HUES64 (cell line): Measurements from ENCODE around the gene ELFN2. TPM values are rescaled to one million over a fixed set of nuclear protein-coding genes. Genes with fewer than 3 reads are reported as not detected.
"Not testable (repeated sequence)": the region's sequence is repeated elsewhere in the genome, so short reads cannot be mapped to it uniquely, and the experiment has no call there.

Experiments
- H3K27ac ChIP-seq: 2 replicates; pipeline ENCODE4 v1.7.0; 2013; ENCODE audit warnings: low read depth, low read length, inconsistent platforms
- H3K27me3 ChIP-seq: 2 replicates; pipeline ENCODE4 v1.6.1; 2013; ENCODE audit warnings: mild to moderate bottlenecking, low read length; ENCODE audit not compliant: insufficient read depth
- H3K36me3 ChIP-seq: 2 replicates; pipeline ENCODE4 v1.6.1; 2013; ENCODE audit warnings: mild to moderate bottlenecking, low read length; ENCODE audit not compliant: insufficient read depth
- H3K4me1 ChIP-seq: 2 replicates; pipeline ENCODE4 v1.6.1; 2013; ENCODE audit warnings: mild to moderate bottlenecking, low read length, moderate library complexity; ENCODE audit not compliant: insufficient read depth
- H3K4me3 ChIP-seq: 2 replicates; pipeline ENCODE4 v1.5.1; 2013; ENCODE audit warnings: mild to moderate bottlenecking, low read length, moderate library complexity
- H3K9ac ChIP-seq: 2 replicates; pipeline ENCODE4 v1.6.1; 2013; ENCODE audit warnings: mild to moderate bottlenecking, low read depth, low read length
- H3K9me3 ChIP-seq: 2 replicates; pipeline ENCODE4 v1.6.1; 2013; ENCODE audit warnings: low read depth, low read length; ENCODE audit not compliant: insufficient read depth
- WGBS: fragments of 150-250, 120-280 bp; methylation state at CpG from one replicate; pipeline ENCODE4 v1.1.7; 2013; ENCODE audit warnings: missing lambda C conversion rate; 5-methylcytosine and 5-hydroxymethylcytosine counted together
- polyA plus RNA-seq, 2 experiments: library from polyadenylated mRNA; stranded (reverse); fragments of 50-300 nt; gene quantifications; one replicate each; pipeline ENCODE4 v1.2.3, GENCODE V29; 2013

The ELFN2 gene, protein sequence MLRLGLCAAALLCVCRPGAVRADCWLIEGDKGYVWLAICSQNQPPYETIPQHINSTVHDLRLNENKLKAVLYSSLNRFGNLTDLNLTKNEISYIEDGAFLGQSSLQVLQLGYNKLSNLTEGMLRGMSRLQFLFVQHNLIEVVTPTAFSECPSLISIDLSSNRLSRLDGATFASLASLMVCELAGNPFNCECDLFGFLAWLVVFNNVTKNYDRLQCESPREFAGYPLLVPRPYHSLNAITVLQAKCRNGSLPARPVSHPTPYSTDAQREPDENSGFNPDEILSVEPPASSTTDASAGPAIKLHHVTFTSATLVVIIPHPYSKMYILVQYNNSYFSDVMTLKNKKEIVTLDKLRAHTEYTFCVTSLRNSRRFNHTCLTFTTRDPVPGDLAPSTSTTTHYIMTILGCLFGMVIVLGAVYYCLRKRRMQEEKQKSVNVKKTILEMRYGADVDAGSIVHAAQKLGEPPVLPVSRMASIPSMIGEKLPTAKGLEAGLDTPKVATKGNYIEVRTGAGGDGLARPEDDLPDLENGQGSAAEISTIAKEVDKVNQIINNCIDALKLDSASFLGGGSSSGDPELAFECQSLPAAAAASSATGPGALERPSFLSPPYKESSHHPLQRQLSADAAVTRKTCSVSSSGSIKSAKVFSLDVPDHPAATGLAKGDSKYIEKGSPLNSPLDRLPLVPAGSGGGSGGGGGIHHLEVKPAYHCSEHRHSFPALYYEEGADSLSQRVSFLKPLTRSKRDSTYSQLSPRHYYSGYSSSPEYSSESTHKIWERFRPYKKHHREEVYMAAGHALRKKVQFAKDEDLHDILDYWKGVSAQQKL
- 0.20 TPM for polyA plus RNA-seq (2013, experiment 1 of 2)
- polyA plus RNA-seq (2013, experiment 2 of 2) = 0.38 TPM

DNA sequence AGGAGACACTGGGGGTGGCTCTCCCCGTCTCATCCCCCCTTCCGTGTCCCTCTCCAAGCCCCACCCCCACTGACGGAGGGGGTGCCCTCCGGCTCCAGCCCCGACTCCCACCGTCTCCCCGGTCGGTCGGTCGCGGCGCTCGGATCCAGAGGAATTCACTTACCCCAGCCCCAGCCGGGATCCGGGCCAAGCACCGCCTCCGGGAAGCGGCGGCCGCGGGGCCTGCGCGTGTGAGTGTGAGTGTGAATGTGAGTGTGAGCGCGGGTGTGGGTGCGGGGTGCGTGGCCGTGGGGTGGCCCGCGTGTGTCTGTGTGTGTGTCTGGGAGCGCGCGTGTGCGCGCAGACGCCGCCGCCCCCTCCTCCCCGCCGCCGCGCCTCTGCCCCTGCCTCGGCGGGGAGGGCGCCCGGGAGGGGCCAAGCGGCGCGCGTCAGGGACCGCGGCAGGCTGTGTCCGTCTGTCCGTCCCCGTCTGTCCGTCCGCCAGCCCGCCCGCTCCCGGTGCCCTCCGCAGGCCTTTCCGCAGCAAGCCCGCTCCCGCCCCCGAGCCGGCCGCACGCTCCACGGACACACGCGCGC is at the start of gene ELFN2:
Gene ELFN2 (minus strand): TSS at position 345 of the 576 bp plus-strand sequence. CDS start 51,945 bp downstream, outside the sequence.
- Histone ChIP-seq H3K36me3 (no peaks in the 10 kb centered on the region), H3K4me3 (peak within 1 kb of the TSS; percentile 48), H3K4me1 (peaks cover 3% of the 10 kb centered on the region; the same call in 1 of the 2 replicates), H3K27me3 (peaks cover 57% of the 10 kb centered on the region), H3K27ac (no peak within 1 kb of the TSS), H3K9ac (no peak within 1 kb of the TSS), H3K9me3 (no peaks in the 10 kb centered on the region)
- 1% methylated on average over 72 of the region's 72 CpGs for WGBS

DNA sequence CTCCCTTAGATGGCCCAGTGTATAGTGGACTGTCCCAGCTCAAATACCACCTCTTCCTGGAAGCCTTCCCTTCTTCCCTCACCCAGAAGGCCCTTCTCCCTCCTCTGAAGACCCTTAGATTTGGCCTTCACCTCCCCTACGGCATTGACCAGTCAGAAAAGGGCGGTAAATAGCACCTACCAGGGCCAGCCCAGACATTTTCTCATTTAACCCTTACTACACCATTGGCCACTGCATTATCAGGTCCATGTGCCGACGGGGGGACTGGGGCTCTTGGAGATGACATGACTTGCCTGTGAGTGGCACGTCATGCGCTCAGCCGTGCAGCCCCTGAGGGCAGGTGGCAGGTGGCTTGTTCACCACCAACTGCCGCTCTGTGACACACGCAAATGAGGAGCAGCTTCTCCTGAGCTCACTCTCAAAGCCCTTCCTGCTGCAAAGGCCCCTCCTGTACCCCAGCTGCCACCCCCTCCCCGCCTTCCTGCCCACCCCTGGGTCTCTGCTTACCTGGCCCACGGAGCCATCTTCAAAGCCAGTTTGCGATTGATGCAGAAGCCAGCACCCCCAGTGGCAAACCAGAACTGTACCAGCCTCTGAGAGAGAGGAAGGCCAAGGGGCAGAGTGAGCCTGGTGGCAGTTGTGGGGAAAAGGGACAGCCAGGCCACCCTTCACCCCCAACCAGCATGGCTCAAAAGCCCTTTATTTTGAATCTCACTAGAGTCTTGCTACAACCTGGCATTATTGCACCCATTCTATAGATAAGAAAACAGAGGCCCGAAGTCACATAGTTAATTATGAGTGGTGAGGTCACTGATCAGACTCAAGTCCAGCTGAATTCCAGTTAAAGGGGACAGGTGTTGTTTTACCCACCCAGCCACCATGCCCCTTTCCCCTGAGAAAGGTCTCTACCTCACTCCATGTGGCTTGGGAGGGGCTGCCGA is 49.4 kb upstream of the ELFN2 start:
- WGBS = 81% methylated on average over 14 of the region's 14 CpGs
- no peaks in the 10 kb centered on the region for H3K9me3 ChIP-seq
- no peaks in the 10 kb centered on the region for H3K4me1 ChIP-seq
- H3K9ac ChIP-seq = no peak overlapping the region
- H3K36me3 ChIP-seq = no peaks in the 10 kb centered on the region
- H3K4me3 ChIP-seq = no peak overlapping the region
- H3K27ac ChIP-seq = no peak overlapping the region
- no peaks in the 10 kb centered on the region for H3K27me3 ChIP-seq

DNA sequence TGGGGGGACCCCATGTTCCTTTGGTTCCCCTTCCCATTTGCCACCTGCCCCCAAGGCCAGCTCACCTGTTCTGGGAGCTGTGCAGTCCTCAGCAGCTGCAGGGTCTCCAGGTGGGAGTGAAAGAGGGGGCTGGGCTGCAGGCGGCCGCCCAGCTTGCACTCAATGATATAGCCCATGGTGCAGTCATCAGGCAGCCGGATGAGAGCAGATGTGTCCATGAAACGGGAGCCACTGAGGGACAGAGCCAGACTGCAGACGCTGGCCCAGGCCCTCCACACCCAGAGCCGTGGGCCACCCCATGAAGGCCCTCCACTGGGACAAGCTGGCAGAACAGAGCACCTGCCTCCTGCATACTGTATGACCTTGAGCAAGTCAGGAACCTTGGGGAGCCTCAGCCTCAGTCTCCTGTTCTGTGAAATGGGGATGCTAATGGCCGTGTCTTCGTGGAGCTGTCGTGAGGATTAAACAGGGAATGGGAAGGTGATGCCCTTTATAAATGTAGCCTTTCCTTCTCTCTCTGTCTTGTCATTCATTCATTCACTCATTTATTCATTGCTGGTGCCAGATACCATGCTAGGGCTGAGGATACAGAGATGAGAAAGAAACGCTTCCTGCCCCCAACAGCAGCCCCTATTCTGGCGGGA is 47.3 kb upstream of the ELFN2 start:
- H3K27ac ChIP-seq = no peak overlapping the region
- no peaks in the 10 kb centered on the region for H3K36me3 ChIP-seq
- H3K9me3 ChIP-seq = no peaks in the 10 kb centered on the region
- H3K27me3 ChIP-seq = no peaks in the 10 kb centered on the region
- H3K4me3 ChIP-seq = no peak overlapping the region
- WGBS = 85% methylated on average over 11 of the region's 11 CpGs
- no peaks in the 10 kb centered on the region for H3K4me1 ChIP-seq
- no peak overlapping the region for H3K9ac ChIP-seq

DNA sequence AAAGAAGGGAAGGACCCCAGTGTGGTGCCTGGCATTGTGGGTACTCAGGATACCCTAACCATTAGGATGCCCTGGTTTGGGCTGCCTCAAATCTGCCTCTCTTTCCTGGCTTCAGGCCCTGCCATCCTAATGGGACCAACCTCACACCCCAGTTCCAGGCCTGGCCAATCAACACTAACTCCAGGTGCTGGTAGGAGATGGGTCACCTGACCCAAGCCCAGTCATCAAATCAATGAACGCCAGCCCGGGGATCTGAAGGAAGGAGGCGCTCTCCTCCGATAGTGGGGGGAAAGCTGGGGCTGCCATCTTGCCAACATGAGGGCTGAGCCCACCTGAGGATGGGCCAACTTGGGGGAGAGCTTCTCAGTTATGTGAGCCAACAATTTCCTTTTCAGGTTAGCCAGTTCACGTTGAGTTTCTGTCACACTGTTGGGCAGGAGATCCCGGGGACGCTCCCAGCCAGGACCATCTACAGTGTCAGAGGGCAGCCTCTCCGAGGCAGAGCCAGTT is 46.2 kb upstream of the ELFN2 start:
- 90% methylated on average over 8 of the region's 8 CpGs for WGBS
- Histone ChIP-seq H3K9ac (no peak overlapping the region), H3K27ac (no peak overlapping the region), H3K4me3 (no peak overlapping the region), H3K9me3 (no peaks in the 10 kb centered on the region), H3K27me3 (no peaks in the 10 kb centered on the region), H3K4me1 (no peaks in the 10 kb centered on the region), H3K36me3 (no peaks in the 10 kb centered on the region)

DNA sequence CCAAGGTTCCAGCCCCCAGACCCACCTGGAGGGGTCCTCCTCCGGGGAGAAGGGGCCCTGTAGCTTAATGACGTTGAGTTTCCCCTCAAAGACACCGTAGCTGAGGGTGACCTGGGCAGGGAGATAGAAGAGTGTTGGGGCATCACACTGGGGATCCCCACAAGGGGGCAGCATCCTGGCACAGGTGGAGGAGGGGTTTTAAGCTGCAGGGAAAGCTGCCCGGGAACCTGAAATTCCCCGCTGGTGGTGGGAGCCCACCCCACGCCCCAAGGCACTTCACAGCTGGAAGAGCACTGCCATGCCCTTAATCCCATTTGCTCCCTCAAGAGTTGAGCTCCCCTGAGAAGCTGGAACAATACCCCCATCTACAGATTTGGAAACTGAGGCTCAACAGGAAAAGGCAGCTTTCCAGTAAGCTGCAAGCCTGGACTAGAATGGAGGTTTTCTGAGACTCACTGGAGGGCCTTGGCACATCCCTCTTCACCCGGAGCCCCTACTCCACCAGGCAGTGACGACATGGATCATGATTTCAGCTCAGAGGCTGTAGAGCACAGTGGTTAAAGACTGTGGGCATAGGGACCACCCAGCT is 45.2 kb upstream of the ELFN2 start:
- Histone ChIP-seq H3K4me3 (no peak overlapping the region), H3K9ac (no peak overlapping the region), H3K4me1 (no peaks in the 10 kb centered on the region), H3K27ac (no peak overlapping the region), H3K36me3 (no peaks in the 10 kb centered on the region), H3K27me3 (no peaks in the 10 kb centered on the region), H3K9me3 (no peaks in the 10 kb centered on the region)
- WGBS = 36% methylated on average over 8 of the region's 8 CpGs

DNA sequence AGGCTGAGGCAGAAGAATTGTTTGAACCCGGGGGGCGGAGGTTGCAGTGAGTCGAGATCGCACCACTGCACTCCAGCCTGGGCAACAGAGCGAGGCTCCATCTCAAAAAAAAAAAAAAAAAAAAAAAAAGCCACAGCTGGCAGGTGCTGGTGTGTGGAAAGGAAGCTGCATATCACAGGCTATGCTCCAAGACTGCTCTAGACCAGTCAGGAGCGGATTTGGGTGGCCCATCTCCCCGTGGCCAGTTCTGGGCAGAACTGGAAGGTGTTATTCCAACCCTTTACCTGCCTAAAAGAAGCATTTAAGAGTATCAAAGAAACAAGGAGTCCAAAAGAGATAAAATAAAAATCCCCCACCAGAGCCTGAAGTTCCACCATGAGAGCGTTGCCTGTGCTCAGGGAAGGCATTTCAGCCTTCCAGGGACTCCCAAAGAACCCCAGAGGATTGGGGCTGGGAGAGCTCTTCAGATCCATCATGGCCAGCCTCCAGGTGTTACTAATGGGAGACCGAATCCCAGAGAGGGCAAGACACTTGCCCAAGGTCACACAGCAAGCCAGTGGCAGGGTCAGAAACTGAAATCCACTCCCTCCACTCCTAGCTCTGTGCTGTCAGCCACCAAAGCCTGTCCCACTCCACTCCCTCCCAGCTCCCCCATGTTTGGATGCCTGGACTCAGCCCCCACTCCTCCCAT is 44.6 kb upstream of the ELFN2 start:
- no peaks in the 10 kb centered on the region for H3K9me3 ChIP-seq
- no peak overlapping the region for H3K27ac ChIP-seq
- no peak overlapping the region for H3K4me3 ChIP-seq
- no peaks in the 10 kb centered on the region for H3K36me3 ChIP-seq
- no peaks in the 10 kb centered on the region for H3K27me3 ChIP-seq
- no peaks in the 10 kb centered on the region for H3K4me1 ChIP-seq
- WGBS = 91% methylated on average over 8 of the region's 9 CpGs
- H3K9ac ChIP-seq = no peak overlapping the region

DNA sequence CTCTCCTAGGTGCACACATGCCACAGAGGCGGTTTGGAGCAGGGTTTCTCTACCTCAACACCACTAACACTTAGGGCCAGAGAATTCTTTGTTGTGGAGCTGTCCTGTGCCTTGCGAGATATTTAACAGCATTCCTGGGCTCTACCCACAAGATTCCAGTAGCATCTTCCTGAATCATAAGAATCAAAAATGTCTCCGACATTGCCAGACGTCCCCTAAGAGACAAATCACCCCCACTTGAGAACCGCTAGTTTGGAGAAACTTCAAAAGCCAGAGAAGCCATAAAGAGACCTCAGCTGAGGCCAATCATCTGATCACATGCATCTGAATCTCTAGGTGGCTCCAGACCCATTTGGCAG is 42.8 kb upstream of the ELFN2 start:
- Histone ChIP-seq H3K9me3 (no peaks in the 10 kb centered on the region), H3K4me3 (no peak overlapping the region), H3K9ac (no peak overlapping the region), H3K27me3 (no peaks in the 10 kb centered on the region), H3K36me3 (no peaks in the 10 kb centered on the region), H3K27ac (no peak overlapping the region), H3K4me1 (no peaks in the 10 kb centered on the region)
- 87% methylated on average over 5 of the region's 5 CpGs for WGBS

DNA sequence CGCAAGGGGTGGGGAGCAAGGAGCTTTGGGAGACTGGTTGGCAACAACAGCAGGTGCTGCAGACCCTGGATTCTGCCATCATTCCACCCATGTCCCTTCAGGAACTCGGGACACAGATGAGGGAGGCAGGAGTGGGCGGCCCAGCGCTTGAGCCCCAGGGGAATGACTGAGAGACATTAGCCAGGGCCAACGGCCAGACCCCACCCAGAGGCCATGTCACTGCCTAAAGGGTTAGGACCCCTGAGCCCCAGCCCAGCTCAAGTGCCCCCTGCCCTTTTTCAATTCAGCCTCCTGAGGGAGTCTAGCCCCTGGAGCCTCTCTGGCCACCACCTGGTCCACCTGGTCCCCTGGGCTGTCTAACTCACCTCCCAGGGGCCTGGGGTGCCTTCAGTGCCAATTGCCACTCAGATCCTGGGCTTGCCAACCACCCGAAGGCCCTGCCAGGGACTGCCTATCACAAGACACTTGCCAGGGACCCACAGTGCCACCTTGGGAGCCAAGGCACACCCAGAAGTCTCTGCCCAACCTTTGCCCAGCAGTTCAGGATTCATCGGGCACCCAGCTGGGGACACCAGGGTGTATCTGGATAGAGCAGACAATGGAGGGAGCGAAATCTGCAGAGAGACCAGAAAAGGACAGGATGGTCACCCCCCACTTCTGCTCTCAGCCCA is 42.3 kb upstream of the ELFN2 start:
- Histone ChIP-seq H3K27me3 (no peaks in the 10 kb centered on the region), H3K36me3 (no peaks in the 10 kb centered on the region), H3K4me1 (no peaks in the 10 kb centered on the region), H3K9ac (no peak overlapping the region), H3K27ac (no peak overlapping the region), H3K9me3 (no peaks in the 10 kb centered on the region), H3K4me3 (no peak overlapping the region)
- 89% methylated on average over 8 of the region's 8 CpGs for WGBS

DNA sequence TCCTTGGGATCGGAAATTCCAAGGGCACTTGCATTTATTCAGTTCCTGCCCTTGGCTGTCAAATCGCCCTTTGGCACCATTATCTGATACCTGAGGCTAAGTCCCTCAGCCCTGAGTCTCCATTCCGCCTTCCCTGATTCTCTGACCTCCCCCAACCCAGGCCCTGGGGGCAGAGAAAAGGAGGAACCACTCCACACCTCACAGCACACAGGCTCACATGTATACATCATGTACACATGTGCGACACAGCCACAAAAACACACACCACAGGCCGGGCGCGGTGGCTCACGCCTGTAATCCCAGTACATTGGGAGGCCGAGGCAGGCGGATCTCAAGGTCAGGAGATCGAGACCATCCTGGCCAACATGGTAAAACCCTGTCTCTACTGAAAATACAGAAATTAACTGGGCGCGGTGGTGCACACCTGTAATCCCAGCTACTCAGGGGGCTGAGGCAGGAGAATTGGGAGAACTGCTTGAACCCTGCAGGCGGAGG is 41.0 kb upstream of the ELFN2 start:
- not testable (repeated sequence) for H3K4me3 ChIP-seq, H3K27ac ChIP-seq, H3K27me3 ChIP-seq, H3K36me3 ChIP-seq, H3K4me1 ChIP-seq, H3K9me3 ChIP-seq, H3K9ac ChIP-seq
- WGBS = 93% methylated on average over 14 of the region's 14 CpGs
